ENCODE results near the gene NBPF3.
"Not testable (repeated sequence)": the region's sequence is repeated elsewhere in the genome, so short reads cannot be mapped to it uniquely, and the experiment has no call there.

NBPF3 gene

DNA sequence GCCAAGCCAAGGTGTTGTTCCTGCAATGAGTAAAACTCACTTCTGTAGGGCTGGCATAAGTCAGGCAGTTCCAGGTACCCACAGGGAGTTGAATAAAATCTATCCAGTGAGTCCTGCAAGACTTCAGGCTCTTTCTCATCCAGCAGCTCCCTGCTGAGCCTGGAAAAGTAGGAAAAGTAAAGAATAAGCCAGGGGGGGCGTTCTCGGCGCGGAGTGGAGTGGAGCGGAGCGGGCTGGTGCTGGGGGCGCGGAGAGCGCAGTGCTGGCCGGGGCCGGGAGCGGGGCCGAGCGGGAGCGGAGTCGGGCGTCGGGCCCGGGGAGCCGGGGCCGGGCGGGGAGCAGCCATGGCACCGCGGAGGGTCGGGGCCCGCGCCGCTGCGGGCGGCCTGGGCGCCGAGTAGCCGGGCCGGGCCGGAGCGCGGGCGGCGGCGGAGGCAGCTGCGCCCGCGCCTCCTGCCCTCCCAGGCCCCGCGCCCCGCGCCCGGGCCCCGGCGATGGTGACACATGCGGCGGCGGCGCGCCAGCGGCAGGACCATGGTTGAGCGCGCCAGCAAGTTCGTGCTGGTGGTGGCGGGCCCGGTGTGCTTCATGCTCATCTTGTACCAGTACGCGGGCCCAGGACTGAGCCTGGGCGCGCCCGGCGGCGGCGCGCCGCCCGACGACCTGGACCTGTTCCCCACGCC, 12.0 kb upstream of the NBPF3 start:
- not testable (repeated sequence) for H3K4me1 ChIP-seq (ENCODE audit: control insufficient read depth, insufficient read depth, low read length); H3K27ac ChIP-seq (ENCODE audit: low read depth, low read length); H3K9ac ChIP-seq (ENCODE audit: low read length); H3K9me3 ChIP-seq (ENCODE audit: control insufficient read depth, insufficient read depth, low read depth, low read length); H3K36me3 ChIP-seq (ENCODE audit: control insufficient read depth, insufficient read depth, low read length)
- Histone ChIP-seq H3K27me3 (ENCODE audit: control insufficient read depth, insufficient read depth, low read length) (peaks cover 28% of the 10 kb centered on the region), H3K4me3 (ENCODE audit: low read depth, low read length) (peak overlapping the region; percentile 47)

DNA sequence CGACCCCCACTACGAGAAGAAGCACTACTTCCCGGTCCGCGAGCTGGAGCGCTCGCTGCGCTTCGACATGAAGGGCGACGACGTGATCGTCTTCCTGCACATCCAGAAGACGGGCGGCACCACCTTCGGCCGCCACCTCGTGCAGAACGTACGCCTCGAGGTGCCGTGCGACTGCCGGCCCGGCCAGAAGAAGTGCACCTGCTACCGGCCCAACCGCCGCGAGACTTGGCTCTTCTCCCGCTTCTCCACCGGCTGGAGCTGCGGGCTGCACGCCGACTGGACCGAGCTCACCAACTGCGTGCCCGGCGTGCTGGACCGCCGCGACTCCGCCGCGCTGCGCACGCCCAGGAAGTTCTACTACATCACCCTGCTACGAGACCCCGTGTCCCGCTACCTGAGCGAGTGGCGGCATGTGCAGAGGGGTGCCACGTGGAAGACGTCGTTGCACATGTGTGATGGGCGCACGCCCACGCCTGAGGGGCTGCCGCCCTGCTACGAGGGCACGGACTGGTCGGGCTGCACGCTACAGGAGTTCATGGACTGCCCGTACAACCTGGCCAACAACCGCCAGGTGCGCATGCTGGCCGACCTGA, 11.4 kb upstream of the NBPF3 start:
- H3K36me3 ChIP-seq (ENCODE audit: control insufficient read depth, insufficient read depth, low read length); H3K9ac ChIP-seq (ENCODE audit: low read length); H3K9me3 ChIP-seq (ENCODE audit: control insufficient read depth, insufficient read depth, low read depth, low read length); H3K4me1 ChIP-seq (ENCODE audit: control insufficient read depth, insufficient read depth, low read length); H3K27ac ChIP-seq (ENCODE audit: low read depth, low read length): not testable (repeated sequence)
- Histone ChIP-seq H3K4me3 (ENCODE audit: low read depth, low read length) (peak overlapping the region; percentile 40; the same call in 1 of the 2 replicates), H3K27me3 (ENCODE audit: control insufficient read depth, insufficient read depth, low read length) (peaks cover 28% of the 10 kb centered on the region)

- H3K9ac ChIP-seq (ENCODE audit: low read length); H3K36me3 ChIP-seq (ENCODE audit: control insufficient read depth, insufficient read depth, low read length); H3K4me3 ChIP-seq (ENCODE audit: low read depth, low read length); H3K27ac ChIP-seq (ENCODE audit: low read depth, low read length); H3K9me3 ChIP-seq (ENCODE audit: control insufficient read depth, insufficient read depth, low read depth, low read length); H3K4me1 ChIP-seq (ENCODE audit: control insufficient read depth, insufficient read depth, low read length): not testable (repeated sequence)
- H3K27me3 ChIP-seq (ENCODE audit: control insufficient read depth, insufficient read depth, low read length) = peaks cover 28% of the 10 kb centered on the region
Measured at GRCh38 chr1:21429210-21429609, 10.7 kb upstream of the NBPF3 start.

DNA sequence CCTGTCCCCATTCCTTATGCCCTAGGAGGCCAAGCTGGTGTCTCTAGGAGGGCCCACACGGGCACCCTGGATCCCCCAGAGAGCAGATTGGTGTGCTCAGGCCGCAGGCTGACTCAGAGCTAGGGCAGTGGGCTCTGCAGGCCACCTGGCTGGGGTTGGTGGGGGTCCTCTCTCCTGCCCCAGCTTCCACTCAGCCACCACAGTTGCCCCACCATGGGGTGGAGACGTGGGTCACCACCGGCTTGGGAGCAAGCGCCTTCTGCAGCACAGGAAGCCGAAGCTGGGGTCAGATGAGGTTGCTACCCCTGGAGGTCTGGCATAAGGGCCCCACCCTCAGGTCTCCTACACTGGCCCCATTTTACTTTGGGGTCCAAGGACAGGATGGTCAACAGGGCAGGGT, 9.1 kb upstream of the NBPF3 start:
- H3K9ac ChIP-seq (ENCODE audit: low read length); H3K36me3 ChIP-seq (ENCODE audit: control insufficient read depth, insufficient read depth, low read length); H3K27ac ChIP-seq (ENCODE audit: low read depth, low read length); H3K4me1 ChIP-seq (ENCODE audit: control insufficient read depth, insufficient read depth, low read length); H3K9me3 ChIP-seq (ENCODE audit: control insufficient read depth, insufficient read depth, low read depth, low read length); H3K4me3 ChIP-seq (ENCODE audit: low read depth, low read length): not testable (repeated sequence)
- H3K27me3 ChIP-seq (ENCODE audit: control insufficient read depth, insufficient read depth, low read length) = peaks cover 34% of the 10 kb centered on the region

GRCh38 chr1:21434394-21434793, 5.5 kb upstream of the NBPF3 start:
- H3K4me3 ChIP-seq (ENCODE audit: low read depth, low read length) = no peak overlapping the region
- H3K9ac ChIP-seq (ENCODE audit: low read length) = no peak overlapping the region
- H3K36me3 ChIP-seq (ENCODE audit: control insufficient read depth, insufficient read depth, low read length) = no peaks in the 10 kb centered on the region
- H3K4me1 ChIP-seq (ENCODE audit: control insufficient read depth, insufficient read depth, low read length) = peaks cover 7% of the 10 kb centered on the region
- no peak overlapping the region for H3K27ac ChIP-seq (ENCODE audit: low read depth, low read length)
- H3K27me3 ChIP-seq (ENCODE audit: control insufficient read depth, insufficient read depth, low read length) = peaks cover 28% of the 10 kb centered on the region
- H3K9me3 ChIP-seq (ENCODE audit: control insufficient read depth, insufficient read depth, low read depth, low read length) = no peaks in the 10 kb centered on the region

GRCh38 chr1:21435646-21436487, 4.1 kb upstream of the NBPF3 start:
- Histone ChIP-seq H3K4me1 (ENCODE audit: control insufficient read depth, insufficient read depth, low read length) (peaks cover 7% of the 10 kb centered on the region), H3K27ac (ENCODE audit: low read depth, low read length) (no peak overlapping the region), H3K27me3 (ENCODE audit: control insufficient read depth, insufficient read depth, low read length) (peaks cover 37% of the 10 kb centered on the region), H3K9me3 (ENCODE audit: control insufficient read depth, insufficient read depth, low read depth, low read length) (no peaks in the 10 kb centered on the region), H3K36me3 (ENCODE audit: control insufficient read depth, insufficient read depth, low read length) (no peaks in the 10 kb centered on the region), H3K9ac (ENCODE audit: low read length) (no peak overlapping the region), H3K4me3 (ENCODE audit: low read depth, low read length) (peak overlapping the region; percentile 48)

GRCh38 chr1:21436488-21437340, 3.2 kb upstream of the NBPF3 start:
- H3K36me3 ChIP-seq (ENCODE audit: control insufficient read depth, insufficient read depth, low read length) = no peaks in the 10 kb centered on the region
- peaks cover 41% of the 10 kb centered on the region for H3K27me3 ChIP-seq (ENCODE audit: control insufficient read depth, insufficient read depth, low read length)
- no peak overlapping the region for H3K9ac ChIP-seq (ENCODE audit: low read length)

GRCh38 chr1:21437341-21437640, 2.6 kb upstream of the NBPF3 start:
- Histone ChIP-seq H3K27ac (ENCODE audit: low read depth, low read length) (no peak overlapping the region), H3K4me1 (ENCODE audit: control insufficient read depth, insufficient read depth, low read length) (peaks cover 7% of the 10 kb centered on the region), H3K9ac (ENCODE audit: low read length) (no peak overlapping the region), H3K9me3 (ENCODE audit: control insufficient read depth, insufficient read depth, low read depth, low read length) (no peaks in the 10 kb centered on the region), H3K27me3 (ENCODE audit: control insufficient read depth, insufficient read depth, low read length) (peaks cover 44% of the 10 kb centered on the region), H3K36me3 (ENCODE audit: control insufficient read depth, insufficient read depth, low read length) (no peaks in the 10 kb centered on the region), H3K4me3 (ENCODE audit: low read depth, low read length) (peak overlapping the region; percentile 48)

More at GRCh38 chr1:21436488-21437340, 3.2 kb upstream of the NBPF3 start:
- Histone ChIP-seq H3K27ac (ENCODE audit: low read depth, low read length) (no peak overlapping the region), H3K4me1 (ENCODE audit: control insufficient read depth, insufficient read depth, low read length) (peaks cover 7% of the 10 kb centered on the region), H3K4me3 (ENCODE audit: low read depth, low read length) (peak overlapping the region; percentile 48), H3K9me3 (ENCODE audit: control insufficient read depth, insufficient read depth, low read depth, low read length) (no peaks in the 10 kb centered on the region)

DNA sequence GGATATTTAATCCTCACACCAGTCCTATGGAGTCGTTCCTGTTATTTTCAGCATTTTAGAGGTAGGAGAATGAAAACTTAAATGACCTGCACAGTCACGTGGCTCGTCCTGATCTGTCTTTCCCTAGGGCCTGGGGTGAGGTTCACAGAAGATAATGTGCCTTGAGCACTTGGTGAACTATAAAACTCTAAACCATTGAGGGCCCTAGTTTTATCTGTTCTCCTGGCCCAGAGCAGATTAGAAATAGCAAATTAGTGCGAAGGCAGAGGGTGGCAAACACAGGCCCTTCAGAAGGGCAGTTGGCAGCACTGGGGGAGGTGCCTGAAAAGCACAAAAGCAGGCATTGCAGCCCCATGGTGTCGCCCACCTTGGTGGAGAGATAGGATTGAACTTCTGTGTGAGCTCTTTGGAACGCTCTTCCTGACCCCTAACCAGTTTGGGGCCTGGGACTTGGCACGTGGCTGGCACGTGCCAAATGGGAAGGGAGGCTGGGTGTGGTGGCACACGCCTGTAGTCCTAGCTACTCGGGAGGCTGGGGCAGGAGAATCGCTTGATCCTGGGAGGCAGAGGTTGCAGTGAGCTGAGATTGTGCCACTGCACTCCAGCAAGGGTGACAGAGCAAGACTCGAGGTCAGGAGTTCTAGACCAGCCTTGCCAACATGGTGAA, 1.2 kb upstream of the NBPF3 start:
- not testable (repeated sequence) for H3K9ac ChIP-seq (ENCODE audit: low read length); H3K27ac ChIP-seq (ENCODE audit: low read depth, low read length); H3K4me1 ChIP-seq (ENCODE audit: control insufficient read depth, insufficient read depth, low read length); H3K9me3 ChIP-seq (ENCODE audit: control insufficient read depth, insufficient read depth, low read depth, low read length); H3K4me3 ChIP-seq (ENCODE audit: low read depth, low read length); H3K36me3 ChIP-seq (ENCODE audit: control insufficient read depth, insufficient read depth, low read length)
- peaks cover 44% of the 10 kb centered on the region for H3K27me3 ChIP-seq (ENCODE audit: control insufficient read depth, insufficient read depth, low read length)

- Histone ChIP-seq H3K4me1 (ENCODE audit: control insufficient read depth, insufficient read depth, low read length) (peaks cover 7% of the 10 kb centered on the region), H3K9ac (ENCODE audit: low read length) (no peak overlapping the region), H3K27me3 (ENCODE audit: control insufficient read depth, insufficient read depth, low read length) (peaks cover 44% of the 10 kb centered on the region), H3K9me3 (ENCODE audit: control insufficient read depth, insufficient read depth, low read depth, low read length) (no peaks in the 10 kb centered on the region), H3K4me3 (ENCODE audit: low read depth, low read length) (peak overlapping the region; percentile 79), H3K27ac (ENCODE audit: low read depth, low read length) (no peak overlapping the region), H3K36me3 (ENCODE audit: control insufficient read depth, insufficient read depth, low read length) (no peaks in the 10 kb centered on the region)
Measured at GRCh38 chr1:21439345-21439720, 604 bp upstream of the NBPF3 start.

All from HUES6 (cell line).